Peyer's patch (tissue), 4 donors: ENCODE data around the gene ERICH6B. TPM values are rescaled to one million over a fixed set of nuclear protein-coding genes. Genes with fewer than 3 reads are reported as not detected.

Experiments
- DNase-seq, 3 donors: peaks; one replicate each; pipeline ENCODE4 v3.0.0-alpha.2; 2017 to 2019
- H3K27ac ChIP-seq, 4 donors: fragments of 200-600 bp; sonication (generic); one replicate each; pipeline ENCODE4 v1.5.1; 2016 to 2019
- H3K27me3 ChIP-seq, 2 donors: fragments of 200-600 bp; sonication (generic); one replicate each; pipeline ENCODE4 v1.5.1; 2019
- H3K36me3 ChIP-seq, 3 donors: fragments of 200-600 bp; sonication (generic); one replicate each; pipeline ENCODE4 v1.5.1; 2016 to 2019
- H3K4me1 ChIP-seq, 4 donors: fragments of 200-600 bp; sonication (generic); one replicate each; pipeline ENCODE4 v1.5.1; 2016 to 2019
- H3K4me3 ChIP-seq, 4 donors: fragments of 200-600 bp; sonication (generic); 1 replicate in 3 of 4; 2 replicates in 1 of 4; pipeline ENCODE4 v1.5.1; 2016 to 2019; ENCODE audit warnings: mild to moderate bottlenecking in 1 of 4
- H3K9me3 ChIP-seq, 4 donors: fragments of 200-600 bp; sonication (generic); one replicate each; pipeline ENCODE4 v1.5.1; 2016 to 2019; ENCODE audit warnings: mild to moderate bottlenecking in 1 of 4
- CTCF ChIP-seq, 6 experiments: fragments of 450-650 bp in 4 of 6; fragments of 200-600 bp in 2 of 6; sonication (generic) in 1 of 6; IDR thresholded peaks; one replicate each; pipeline ENCODE4 v1.5.1; 2017 to 2019; ENCODE audit warnings: antibody characterized with exemption in 6 of 6, mild to moderate bottlenecking in 3 of 6, moderate library complexity in 1 of 6
- POLR2A ChIP-seq, 2 donors: fragments of 450-650 bp; IDR thresholded peaks; one replicate each; pipeline ENCODE4 v1.5.1; 2017; ENCODE audit warnings: antibody characterized with exemption in 2 of 2, mild to moderate bottlenecking in 2 of 2, moderate library complexity in 2 of 2
- total RNA-seq, 4 donors: library from RNA; depleted of rRNA; stranded (reverse); fragments of >200 nt; gene quantifications; one replicate each; pipeline ENCODE4 v1.1.0, GENCODE V29; 2016

The ERICH6B gene
- total RNA-seq, 4 donors from 2014 or later = not detected

GRCh38 chr13:45595965-45596364 lies 19.6 kb downstream of the ERICH6B start:
- TF ChIP-seq POLR2A (IDR thresholded peaks at IDR 0.05) (no peak), CTCF (IDR thresholded peaks at IDR 0.05) (no peak)
- H3K27me3 ChIP-seq = no peaks in the 10 kb centered on the region
- H3K27ac ChIP-seq = no peak overlapping the region
- H3K4me3 ChIP-seq = no peak overlapping the region
- H3K36me3 ChIP-seq = no peaks in the 10 kb centered on the region
- H3K9me3 ChIP-seq = no peaks in the 10 kb centered on the region
- DNase-seq = no peak
- no peaks in the 10 kb centered on the region for H3K4me1 ChIP-seq

GRCh38 chr13:45594764-45595163 lies 20.8 kb downstream of the ERICH6B start:
- H3K4me1 ChIP-seq = no peaks in the 10 kb centered on the region
- no peak overlapping the region for H3K27ac ChIP-seq
- DNase-seq = no peak
- H3K27me3 ChIP-seq = no peaks in the 10 kb centered on the region
- H3K9me3 ChIP-seq = no peaks in the 10 kb centered on the region
- H3K36me3 ChIP-seq = no peaks in the 10 kb centered on the region
- H3K4me3 ChIP-seq = no peak overlapping the region
- no peak for TF ChIP-seq POLR2A (IDR thresholded peaks at IDR 0.05)
- TF ChIP-seq CTCF (IDR thresholded peaks at IDR 0.05) = no peak

DNA sequence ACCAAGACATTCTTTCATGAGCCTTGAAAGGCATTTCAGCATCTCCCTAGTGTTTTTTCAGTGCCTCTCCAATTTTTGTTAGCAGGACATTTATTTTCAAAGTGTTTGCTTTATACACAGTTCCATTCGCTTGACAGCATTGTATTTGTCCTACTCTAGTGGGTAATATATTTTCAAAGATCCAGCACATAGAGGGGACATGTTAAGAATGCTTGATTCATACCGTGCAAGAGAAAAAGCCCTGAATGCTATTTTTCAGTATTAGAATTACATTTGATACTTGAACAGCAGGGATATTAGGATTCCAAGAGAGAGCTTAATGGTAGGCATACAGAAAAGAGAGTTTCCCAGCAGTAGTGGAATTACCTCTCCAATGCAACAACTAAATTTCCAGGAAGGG lies 21.3 kb downstream of the ERICH6B start:
- H3K4me1 ChIP-seq = no peaks in the 10 kb centered on the region
- H3K9me3 ChIP-seq = no peaks in the 10 kb centered on the region
- no peaks in the 10 kb centered on the region for H3K27me3 ChIP-seq
- H3K36me3 ChIP-seq = no peaks in the 10 kb centered on the region
- no peak overlapping the region for H3K4me3 ChIP-seq
- no peak for DNase-seq
- no peak overlapping the region for H3K27ac ChIP-seq
- TF ChIP-seq POLR2A (IDR thresholded peaks at IDR 0.05) (no peak), CTCF (IDR thresholded peaks at IDR 0.05) (no peak)

DNA sequence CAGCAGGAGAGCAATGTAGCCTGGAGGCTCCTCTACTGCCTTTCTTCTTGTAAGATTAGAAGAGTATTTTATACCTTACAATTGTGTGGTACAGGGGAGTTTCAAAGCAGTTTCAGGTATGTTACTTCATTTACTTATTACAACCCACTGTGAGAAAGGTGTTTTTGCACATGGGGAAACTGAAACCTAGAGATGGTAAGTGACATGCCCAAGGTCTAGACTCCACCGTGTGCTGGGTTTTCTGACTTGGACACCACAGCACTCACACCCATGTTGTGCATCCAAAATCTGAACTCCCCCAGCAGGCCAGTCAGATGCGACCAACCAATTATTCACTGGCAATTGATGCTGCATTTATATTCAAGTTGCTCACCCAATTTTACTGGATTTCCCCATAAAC lies 22.8 kb downstream of the ERICH6B start:
- Histone ChIP-seq H3K4me3 (no peak overlapping the region), H3K27ac (no peak overlapping the region), H3K4me1 (no peaks in the 10 kb centered on the region), H3K27me3 (no peaks in the 10 kb centered on the region), H3K36me3 (no peaks in the 10 kb centered on the region), H3K9me3 (no peaks in the 10 kb centered on the region)
- DNase-seq = no peak
- no peak for TF ChIP-seq CTCF (IDR thresholded peaks at IDR 0.05)
- no peak for TF ChIP-seq POLR2A (IDR thresholded peaks at IDR 0.05)

DNA sequence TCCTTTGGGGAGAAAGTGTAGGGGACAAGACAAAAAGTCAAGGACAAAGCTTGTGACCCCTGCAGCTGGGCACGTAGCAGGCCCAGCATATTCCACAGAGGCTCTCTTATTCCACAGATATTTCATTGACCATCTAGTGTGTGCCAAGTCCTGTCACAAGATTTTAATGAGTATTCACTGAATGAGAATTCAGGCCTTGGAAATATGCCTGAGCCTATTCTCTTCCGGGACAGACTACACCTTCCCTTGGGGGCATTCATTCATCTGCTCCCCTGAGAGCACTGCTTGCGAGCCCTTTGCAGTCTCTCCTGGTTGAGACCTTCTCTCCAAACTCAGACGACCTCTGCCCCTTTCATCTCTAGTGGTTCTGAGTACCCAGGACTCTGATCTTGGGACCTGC lies 25.5 kb downstream of the ERICH6B start:
- Histone ChIP-seq H3K27ac (no peak overlapping the region), H3K36me3 (no peaks in the 10 kb centered on the region), H3K27me3 (no peaks in the 10 kb centered on the region), H3K9me3 (no peaks in the 10 kb centered on the region), H3K4me1 (no peaks in the 10 kb centered on the region), H3K4me3 (no peak overlapping the region)
- TF ChIP-seq CTCF (IDR thresholded peaks at IDR 0.05) (no peak), POLR2A (IDR thresholded peaks at IDR 0.05) (no peak)
- DNase-seq = no peak

DNA sequence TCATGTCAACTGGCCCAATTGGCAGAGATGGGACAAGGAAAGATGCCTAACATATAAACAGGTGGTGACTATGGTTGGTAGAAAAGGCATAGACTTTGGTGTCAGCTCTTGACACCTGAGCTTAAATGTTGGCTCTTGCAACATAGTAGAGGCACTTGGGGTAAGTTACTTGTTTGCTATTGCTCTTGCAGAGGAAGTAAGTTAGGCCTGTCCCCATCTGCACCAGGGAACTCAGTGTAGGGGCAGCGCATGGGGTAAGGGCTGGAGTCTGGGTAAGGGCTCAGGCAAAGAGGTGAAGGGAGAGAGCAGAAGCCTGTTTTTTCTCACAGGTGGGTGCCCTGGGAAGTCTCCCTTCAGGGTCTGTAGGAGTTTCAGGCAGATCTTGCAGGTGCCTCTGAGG lies 27.6 kb downstream of the ERICH6B start:
- no peak for TF ChIP-seq CTCF (IDR thresholded peaks at IDR 0.05)
- TF ChIP-seq POLR2A (IDR thresholded peaks at IDR 0.05) = no peak
- no peak for DNase-seq
- Histone ChIP-seq H3K27ac (no peak overlapping the region), H3K9me3 (peaks cover 0 to 6% (median 0%) of the 10 kb centered on the region in 4 donors), H3K27me3 (no peaks in the 10 kb centered on the region), H3K4me1 (no peaks in the 10 kb centered on the region), H3K36me3 (no peaks in the 10 kb centered on the region), H3K4me3 (no peak overlapping the region)
